Measurements from ENCODE around the gene WDSUB1.

DNA sequence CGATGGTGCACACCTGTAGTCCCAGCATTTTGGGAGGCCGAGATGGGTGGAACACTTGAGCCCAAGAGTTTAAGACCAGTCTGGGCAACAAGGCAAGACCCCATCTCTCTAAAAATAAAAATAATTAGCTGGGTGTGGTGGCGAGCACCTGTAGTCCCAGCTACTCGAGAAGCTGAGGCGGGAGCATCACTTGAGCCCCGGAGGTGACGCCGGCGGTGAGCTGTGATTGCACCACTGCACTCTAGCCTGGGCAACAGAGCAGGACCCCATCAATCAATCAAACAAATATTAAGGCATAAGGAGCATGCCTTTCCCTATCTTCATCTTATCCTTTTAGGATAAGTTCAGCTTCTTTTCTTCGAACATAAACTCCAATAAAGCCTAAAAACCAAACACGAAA is 1.1 kb downstream of the WDSUB1 start:
- TF ChIP-seq EZH2 (IDR thresholded peaks at IDR 0.05; ENCODE audit: borderline replicate concordance), result no peak
- TF ChIP-seq, protein P1, sequence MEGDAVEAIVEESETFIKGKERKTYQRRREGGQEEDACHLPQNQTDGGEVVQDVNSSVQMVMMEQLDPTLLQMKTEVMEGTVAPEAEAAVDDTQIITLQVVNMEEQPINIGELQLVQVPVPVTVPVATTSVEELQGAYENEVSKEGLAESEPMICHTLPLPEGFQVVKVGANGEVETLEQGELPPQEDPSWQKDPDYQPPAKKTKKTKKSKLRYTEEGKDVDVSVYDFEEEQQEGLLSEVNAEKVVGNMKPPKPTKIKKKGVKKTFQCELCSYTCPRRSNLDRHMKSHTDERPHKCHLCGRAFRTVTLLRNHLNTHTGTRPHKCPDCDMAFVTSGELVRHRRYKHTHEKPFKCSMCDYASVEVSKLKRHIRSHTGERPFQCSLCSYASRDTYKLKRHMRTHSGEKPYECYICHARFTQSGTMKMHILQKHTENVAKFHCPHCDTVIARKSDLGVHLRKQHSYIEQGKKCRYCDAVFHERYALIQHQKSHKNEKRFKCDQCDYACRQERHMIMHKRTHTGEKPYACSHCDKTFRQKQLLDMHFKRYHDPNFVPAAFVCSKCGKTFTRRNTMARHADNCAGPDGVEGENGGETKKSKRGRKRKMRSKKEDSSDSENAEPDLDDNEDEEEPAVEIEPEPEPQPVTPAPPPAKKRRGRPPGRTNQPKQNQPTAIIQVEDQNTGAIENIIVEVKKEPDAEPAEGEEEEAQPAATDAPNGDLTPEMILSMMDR (IDR thresholded peaks at IDR 0.05; ENCODE audit: poor library complexity), result no peak
- TF ChIP-seq EZH2phosphoT487 (IDR thresholded peaks at IDR 0.05; ENCODE audit: low read depth, severe bottlenecking, unreplicated experiment), result no peak
